Rectal smooth muscle tissue (tissue), 1 donor: Measurements from ENCODE around the gene WNK2.
"Not testable (repeated sequence)": the region's sequence is repeated elsewhere in the genome, so short reads cannot be mapped to it uniquely, and the experiment has no call there.

ENCODE experiments used
- H3K27ac ChIP-seq: one replicate; pipeline ENCODE4 v1.7.0; 2013; ENCODE audit warnings: low read depth, low read length, inconsistent platforms
- H3K27me3 ChIP-seq: one replicate; pipeline ENCODE4 v1.7.0; 2013; ENCODE audit warnings: low read length; ENCODE audit not compliant: control insufficient read depth, insufficient read depth
- H3K36me3 ChIP-seq: one replicate; pipeline ENCODE4 v1.7.0; 2013; ENCODE audit warnings: low read length; ENCODE audit not compliant: control insufficient read depth, insufficient read depth
- H3K4me1 ChIP-seq: one replicate; pipeline ENCODE4 v1.7.0; 2013; ENCODE audit warnings: low read length; ENCODE audit not compliant: control insufficient read depth, insufficient read depth
- H3K4me3 ChIP-seq: one replicate; pipeline ENCODE4 v1.7.0; 2013; ENCODE audit warnings: low read length
- H3K9ac ChIP-seq: one replicate; pipeline ENCODE4 v1.7.0; 2013; ENCODE audit warnings: low read length

Gene WNK2

DNA sequence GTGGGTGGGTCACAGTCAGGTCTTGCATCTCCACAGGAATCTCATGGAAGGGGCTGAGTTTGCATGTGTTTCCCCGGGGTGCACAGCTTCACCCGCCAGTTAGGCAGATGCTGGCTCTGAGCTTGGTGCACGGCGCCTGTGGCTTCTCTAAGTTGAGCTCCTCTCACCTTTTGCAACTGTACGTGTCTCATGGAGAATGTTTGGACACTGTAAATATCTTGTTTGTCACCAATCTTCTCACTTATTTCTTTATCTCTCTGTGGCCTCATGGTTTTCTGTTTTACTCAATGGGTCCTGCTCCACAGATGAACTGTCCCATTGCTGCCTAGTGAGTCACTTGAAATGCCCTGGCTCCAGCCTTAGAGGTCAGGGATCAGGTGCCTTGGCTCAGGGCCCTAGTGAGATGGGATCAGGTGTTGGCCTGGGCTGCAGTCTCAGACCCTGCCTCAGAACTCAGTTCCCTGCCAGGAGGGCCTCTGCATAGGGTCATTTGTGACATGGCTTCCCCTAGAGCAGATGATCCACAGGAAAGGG lies 61.6 kb downstream of the WNK2 start:
- no peaks in the 10 kb centered on the region for H3K4me1 ChIP-seq
- no peak overlapping the region for H3K4me3 ChIP-seq
- no peak overlapping the region for H3K27ac ChIP-seq
- H3K27me3 ChIP-seq, result no peaks in the 10 kb centered on the region
- H3K9ac ChIP-seq, result no peak overlapping the region
- peaks cover 9% of the 10 kb centered on the region for H3K36me3 ChIP-seq

DNA sequence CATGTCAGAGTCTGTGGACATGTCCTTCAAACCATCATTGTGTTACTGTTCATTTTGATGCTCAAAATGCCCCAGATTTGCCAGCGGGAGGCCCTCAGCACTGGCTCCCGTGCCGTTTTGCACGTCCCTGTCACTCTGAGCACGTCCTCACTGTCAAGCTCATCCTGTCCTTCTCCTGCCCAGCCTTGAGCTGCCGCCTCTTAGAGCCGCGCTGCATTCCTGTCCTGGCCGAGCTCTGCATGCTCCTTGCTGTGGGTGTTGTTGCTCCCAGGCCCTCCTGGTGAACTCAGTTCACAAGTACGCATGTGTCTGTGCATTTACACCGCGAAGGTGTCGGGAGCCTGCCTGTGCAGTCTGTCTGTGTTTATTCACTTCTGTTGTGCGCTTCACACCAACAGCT lies 62.2 kb downstream of the WNK2 start:
- H3K36me3 ChIP-seq, result peaks cover 9% of the 10 kb centered on the region
- no peaks in the 10 kb centered on the region for H3K4me1 ChIP-seq
- no peaks in the 10 kb centered on the region for H3K27me3 ChIP-seq
- no peak overlapping the region for H3K27ac ChIP-seq
- no peak overlapping the region for H3K4me3 ChIP-seq
- H3K9ac ChIP-seq, result no peak overlapping the region

DNA sequence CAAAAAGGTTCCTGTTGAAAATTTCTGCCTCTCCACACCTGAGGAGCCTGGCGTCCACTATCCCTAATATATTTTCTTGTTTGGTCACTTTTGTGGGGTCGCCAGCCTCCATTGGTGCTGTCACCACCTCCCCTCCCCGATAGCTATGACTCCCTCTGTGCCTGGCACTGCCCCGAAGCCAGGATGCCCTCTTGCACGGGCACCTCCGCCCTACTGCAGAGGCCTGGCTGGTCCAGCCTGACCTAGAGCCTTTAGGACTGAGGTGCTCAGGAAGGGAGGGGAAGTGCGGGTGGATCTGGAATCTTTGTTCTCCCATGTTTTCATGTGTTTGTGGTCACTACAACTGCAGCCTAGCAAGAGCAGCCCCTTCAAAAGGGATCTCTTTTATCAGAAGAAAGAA lies 62.6 kb downstream of the WNK2 start:
- Histone ChIP-seq H3K36me3 (peaks cover 9% of the 10 kb centered on the region), H3K27ac (no peak overlapping the region), H3K4me3 (no peak overlapping the region), H3K4me1 (no peaks in the 10 kb centered on the region), H3K27me3 (no peaks in the 10 kb centered on the region), H3K9ac (no peak overlapping the region)

DNA sequence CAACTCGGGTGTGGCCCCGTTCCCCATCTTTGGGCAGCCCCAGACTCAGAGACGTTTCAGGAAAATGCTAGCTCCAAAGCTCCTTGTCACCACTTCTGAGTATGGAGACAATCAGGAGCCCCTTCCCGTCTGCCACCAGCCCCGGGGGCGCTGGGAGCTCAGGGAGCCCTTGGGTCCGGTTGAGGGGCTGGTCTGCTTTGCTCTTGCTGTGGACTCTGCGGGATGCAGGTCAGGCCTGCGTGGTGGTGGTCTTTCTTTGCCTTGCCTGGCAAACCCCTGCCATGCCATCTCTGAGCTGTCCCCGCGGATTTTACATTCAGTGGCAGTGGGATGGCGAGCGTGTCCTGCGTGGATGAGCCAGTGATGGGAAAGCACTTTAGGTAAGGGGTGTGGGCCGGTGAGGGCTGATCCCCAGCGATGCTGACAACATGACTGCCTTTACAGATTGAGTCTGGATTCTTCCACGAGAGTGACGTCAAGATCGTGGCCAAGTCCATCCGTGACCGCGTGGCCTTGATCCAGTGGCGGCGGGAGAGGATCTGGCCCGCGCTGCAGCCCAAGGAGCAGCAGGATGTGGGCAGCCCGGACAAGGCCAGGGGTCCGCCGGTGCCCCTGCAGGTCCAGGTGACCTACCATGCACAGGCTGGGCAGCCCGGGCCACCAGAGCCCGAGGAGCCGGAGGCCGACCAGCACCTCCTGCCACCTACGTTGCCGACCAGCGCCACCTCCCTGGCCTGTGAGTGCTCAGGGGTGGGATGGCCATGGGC lies 63.3 kb downstream of the WNK2 start:
- Histone ChIP-seq H3K4me1 (no peaks in the 10 kb centered on the region), H3K36me3 (peaks cover 9% of the 10 kb centered on the region), H3K9ac (no peak overlapping the region), H3K27me3 (no peaks in the 10 kb centered on the region), H3K4me3 (no peak overlapping the region), H3K27ac (no peak overlapping the region)

DNA sequence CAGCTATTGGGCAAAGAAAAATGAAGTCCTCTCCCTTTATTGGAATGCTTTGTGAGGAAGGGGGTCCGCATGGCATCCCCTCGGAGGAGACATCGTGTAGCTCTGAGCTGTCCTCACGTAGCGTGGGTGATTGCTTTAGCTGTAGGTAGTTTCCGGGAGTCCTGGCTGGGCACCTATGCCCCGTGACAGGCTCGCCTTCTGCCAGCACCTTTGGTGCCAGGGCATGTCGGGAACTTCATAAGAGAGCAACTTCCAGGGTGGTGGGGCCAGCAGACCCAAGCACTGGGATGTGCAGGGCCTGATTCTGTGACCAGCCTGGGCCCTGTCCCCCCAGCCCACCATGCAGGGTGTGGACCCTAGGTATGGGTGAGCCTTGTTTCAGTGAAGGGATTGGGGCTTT lies 64.0 kb downstream of the WNK2 start:
- Histone ChIP-seq H3K4me3 (no peak overlapping the region), H3K4me1 (no peaks in the 10 kb centered on the region), H3K36me3 (peaks cover 8% of the 10 kb centered on the region), H3K27me3 (no peaks in the 10 kb centered on the region), H3K9ac (no peak overlapping the region), H3K27ac (no peak overlapping the region)

DNA sequence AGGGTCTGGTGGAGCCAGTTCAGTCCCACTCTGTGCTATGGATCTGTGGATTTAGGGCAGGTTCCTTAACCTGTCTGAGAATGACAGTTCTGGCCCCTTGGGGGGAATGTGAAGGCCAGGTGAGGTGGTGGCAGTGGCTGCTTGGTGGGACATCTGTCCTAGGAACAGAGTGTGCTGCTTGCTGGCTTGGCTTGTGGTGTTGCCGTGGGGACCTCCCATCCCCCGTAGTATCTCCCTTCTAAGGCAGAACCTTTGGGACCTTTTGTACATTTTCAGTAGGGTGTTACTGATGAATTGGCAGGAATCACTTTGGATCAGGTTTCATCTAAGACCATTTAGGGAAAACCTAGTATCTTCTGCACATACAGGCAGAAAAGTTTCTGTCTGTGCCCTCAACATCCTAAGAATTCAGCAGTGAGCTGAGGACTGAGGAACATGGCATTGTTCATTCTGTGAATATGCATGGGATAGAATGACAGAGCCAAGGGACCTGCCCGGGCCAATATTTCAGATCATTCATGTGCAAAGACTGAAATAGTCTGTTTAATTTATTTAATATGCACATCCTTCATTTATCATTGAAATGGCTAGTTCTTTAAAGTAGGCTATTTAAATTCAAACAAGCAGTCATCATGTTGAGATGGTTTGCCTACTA lies 64.6 kb downstream of the WNK2 start:
- Histone ChIP-seq H3K36me3 (peaks cover 11% of the 10 kb centered on the region), H3K4me1 (no peaks in the 10 kb centered on the region), H3K27ac (no peak overlapping the region)

DNA sequence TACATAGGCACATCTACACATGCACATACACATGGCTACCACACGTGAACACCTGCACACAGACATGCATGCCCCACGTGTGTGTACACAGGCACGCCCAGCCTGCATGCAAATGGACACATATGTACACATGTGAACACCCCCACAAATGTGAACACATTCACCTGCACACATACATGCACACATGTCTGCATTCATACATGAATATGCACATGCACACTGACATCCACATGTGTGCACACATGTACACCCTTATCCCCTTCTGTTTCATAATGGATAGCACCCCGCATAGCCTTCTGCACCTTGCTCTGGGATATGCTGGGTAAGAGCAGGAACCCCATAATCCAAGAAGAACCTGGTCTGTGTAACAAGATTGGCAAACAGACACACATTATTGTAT lies 66.2 kb downstream of the WNK2 start:
- Histone ChIP-seq H3K4me1 (no peaks in the 10 kb centered on the region), H3K4me3 (no peak overlapping the region), H3K9ac (no peak overlapping the region), H3K27me3 (no peaks in the 10 kb centered on the region), H3K36me3 (peaks cover 16% of the 10 kb centered on the region), H3K27ac (no peak overlapping the region)

More for the DNA sequence above, 64.6 kb downstream of the WNK2 start:
- H3K27me3 ChIP-seq, result no peaks in the 10 kb centered on the region
- H3K4me3 ChIP-seq, result no peak overlapping the region
- H3K9ac ChIP-seq, result no peak overlapping the region

DNA sequence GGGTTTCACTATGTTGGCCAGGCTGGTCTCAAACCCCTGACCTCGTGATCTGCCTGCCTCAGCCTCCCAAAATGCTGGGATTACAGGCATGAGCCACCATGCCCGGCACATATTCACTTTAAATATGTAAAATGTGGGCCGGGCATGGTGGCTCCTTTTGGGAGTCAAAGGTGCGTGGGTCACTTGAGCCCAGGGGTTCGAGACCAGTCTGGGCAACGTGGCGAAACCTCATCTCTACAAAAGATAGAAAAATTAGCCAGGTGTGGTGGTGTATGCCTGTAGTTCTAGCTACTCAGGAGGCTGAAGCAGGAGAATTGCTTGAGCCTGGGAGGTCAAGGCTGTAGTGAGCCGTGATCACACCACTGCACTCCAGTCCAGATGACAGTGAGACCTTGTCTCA lies 67.4 kb downstream of the WNK2 start:
- peaks cover 18% of the 10 kb centered on the region for H3K36me3 ChIP-seq
- not testable (repeated sequence) for H3K27me3 ChIP-seq

DNA sequence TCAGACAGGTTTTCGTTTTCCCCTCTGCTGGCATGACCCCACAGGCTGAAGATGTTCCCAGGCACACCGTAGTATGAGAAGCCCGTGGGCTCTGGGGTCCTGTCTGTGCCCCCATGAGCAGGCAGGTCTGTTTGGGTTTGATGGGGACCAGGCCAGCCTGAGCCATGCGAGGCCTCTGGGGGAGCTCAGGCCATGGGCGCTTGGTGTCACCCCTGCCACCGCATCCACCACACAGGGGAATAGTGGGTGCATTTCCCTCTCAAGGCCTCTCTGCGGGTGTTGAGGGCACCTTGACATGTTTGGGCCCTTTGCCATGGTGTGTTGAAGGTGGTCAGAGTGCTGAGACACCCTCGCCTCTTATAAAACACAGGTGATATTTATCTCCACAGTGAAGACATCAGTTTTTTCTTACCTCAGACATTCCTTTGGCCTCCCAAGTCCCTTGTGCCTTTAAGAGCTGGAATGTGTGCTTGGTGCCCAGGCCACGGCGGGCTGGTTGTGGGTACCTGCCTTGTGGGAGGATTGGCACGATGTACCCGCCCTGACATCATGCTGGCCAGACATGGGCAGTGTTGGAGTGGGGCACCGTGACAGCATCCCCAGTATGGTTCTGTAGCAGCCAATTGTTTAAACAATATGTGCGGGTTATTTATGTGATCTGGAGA lies 68.3 kb downstream of the WNK2 start:
- H3K27ac ChIP-seq, result no peak overlapping the region
- peaks cover 18% of the 10 kb centered on the region for H3K36me3 ChIP-seq
- H3K4me3 ChIP-seq, result no peak overlapping the region
- no peaks in the 10 kb centered on the region for H3K4me1 ChIP-seq
- H3K27me3 ChIP-seq, result no peaks in the 10 kb centered on the region
- no peak overlapping the region for H3K9ac ChIP-seq

More for the DNA sequence above, 67.4 kb downstream of the WNK2 start:
- not testable (repeated sequence) for H3K9ac ChIP-seq, H3K27ac ChIP-seq, H3K4me3 ChIP-seq, H3K4me1 ChIP-seq

DNA sequence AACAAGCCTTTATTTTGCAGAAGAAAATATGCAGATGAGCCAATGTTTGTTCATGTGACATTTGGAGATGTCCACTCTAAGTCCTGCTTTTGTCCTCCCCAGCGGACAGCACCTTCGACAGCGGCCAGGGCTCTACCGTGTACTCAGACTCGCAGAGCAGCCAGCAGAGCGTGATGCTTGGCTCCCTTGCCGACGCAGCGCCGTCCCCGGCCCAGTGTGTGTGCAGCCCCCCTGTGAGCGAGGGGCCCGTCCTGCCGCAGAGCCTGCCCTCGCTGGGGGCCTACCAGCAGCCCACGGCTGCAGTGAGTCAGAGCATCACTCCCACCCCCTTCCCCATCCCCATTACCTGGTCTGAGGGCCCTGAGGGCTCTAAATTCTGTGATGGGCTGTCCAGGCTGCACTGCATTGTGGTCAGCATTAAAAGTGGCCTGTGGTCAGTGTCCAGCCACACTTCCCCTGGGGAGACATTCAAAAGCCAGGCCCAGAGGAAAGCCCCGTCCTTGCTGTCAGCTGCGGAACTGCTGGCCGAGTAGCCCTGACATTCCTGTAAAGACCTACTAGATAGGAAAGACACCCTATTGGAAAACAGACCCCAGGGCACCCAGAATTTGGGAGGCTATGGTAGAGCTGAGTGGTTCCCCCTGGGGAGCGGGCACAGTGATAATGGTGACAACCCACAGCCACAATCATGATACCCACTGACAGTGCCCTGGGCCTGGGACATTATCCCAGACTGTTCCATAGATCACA lies 69.0 kb downstream of the WNK2 start:
- H3K27ac ChIP-seq, result no peak overlapping the region
- no peaks in the 10 kb centered on the region for H3K27me3 ChIP-seq
- no peak overlapping the region for H3K4me3 ChIP-seq
- H3K36me3 ChIP-seq, result peaks cover 14% of the 10 kb centered on the region
- H3K4me1 ChIP-seq, result no peaks in the 10 kb centered on the region
- H3K9ac ChIP-seq, result no peak overlapping the region

DNA sequence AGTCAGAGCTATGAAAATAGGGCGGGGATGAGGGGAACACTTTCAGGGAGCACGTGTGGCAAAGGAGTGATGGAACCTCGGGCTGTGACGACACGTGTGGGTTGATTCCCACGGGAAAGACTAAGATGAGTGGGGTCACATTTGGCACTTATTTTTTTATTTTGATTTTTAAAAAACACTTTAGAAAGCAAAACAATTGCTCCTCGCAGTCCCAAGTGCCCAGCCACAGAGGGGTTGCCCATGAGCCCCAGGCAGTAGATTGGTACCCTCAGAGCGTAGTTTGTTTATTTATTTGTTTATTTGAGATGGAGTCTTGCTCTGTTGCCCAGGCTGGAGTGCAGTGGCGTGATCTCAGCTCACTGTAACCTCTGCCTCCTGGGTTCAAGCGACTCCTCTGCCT lies 69.7 kb downstream of the WNK2 start:
- H3K36me3 ChIP-seq, result peaks cover 14% of the 10 kb centered on the region
- H3K4me3 ChIP-seq, result no peak overlapping the region
- no peaks in the 10 kb centered on the region for H3K27me3 ChIP-seq
- no peak overlapping the region for H3K27ac ChIP-seq
- no peak overlapping the region for H3K9ac ChIP-seq
- no peaks in the 10 kb centered on the region for H3K4me1 ChIP-seq

DNA sequence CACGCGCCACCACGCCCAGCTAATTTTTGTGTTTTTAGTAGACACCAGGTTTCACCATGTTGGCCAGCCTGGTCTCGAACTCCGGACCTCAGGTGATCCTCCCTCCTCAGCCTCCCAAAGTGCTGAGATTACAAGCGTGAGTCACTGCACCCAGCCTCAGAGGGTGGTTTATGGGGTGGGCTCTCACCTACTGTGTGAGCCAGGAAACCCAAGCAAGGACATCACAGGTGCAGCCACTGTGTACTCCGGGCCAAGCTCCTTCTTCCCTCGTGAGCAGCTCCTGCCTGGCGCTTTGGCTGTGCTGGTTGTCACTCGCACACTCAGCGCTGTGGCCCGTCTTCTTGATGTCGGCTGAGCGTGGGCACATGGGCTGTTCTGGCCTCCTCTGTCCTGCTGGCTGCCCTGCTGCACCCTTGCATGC lies 70.1 kb downstream of the WNK2 start:
- H3K36me3 ChIP-seq, result peaks cover 14% of the 10 kb centered on the region
- H3K4me1 ChIP-seq, result no peaks in the 10 kb centered on the region
- no peak overlapping the region for H3K9ac ChIP-seq

More for the DNA sequence above, 70.1 kb downstream of the WNK2 start:
- no peak overlapping the region for H3K27ac ChIP-seq
- no peak overlapping the region for H3K4me3 ChIP-seq
- no peaks in the 10 kb centered on the region for H3K27me3 ChIP-seq
